Measurements from ENCODE around the gene ALK.

- TF ChIP-seq SUZ12 (IDR thresholded peaks at IDR 0.05; ENCODE audit: extremely low read depth, insufficient read depth, insufficient read length) (no peak), YY1 (IDR thresholded peaks at IDR 0.05; ENCODE audit: insufficient read depth, insufficient read length) (no peak), ZNF274 (IDR thresholded peaks at IDR 0.05; ENCODE audit: low read depth, low read length) (no peak)
Observed at GRCh38 chr2:29405266-29405665, 516.1 kb downstream of the ALK start.

All from NT2/D1 (cell line).